ENCODE results near the gene CCHCR1.
"Not testable (repeated sequence)": the region's sequence is repeated elsewhere in the genome, so short reads cannot be mapped to it uniquely, and the experiment has no call there.

CCHCR1 gene

DNA sequence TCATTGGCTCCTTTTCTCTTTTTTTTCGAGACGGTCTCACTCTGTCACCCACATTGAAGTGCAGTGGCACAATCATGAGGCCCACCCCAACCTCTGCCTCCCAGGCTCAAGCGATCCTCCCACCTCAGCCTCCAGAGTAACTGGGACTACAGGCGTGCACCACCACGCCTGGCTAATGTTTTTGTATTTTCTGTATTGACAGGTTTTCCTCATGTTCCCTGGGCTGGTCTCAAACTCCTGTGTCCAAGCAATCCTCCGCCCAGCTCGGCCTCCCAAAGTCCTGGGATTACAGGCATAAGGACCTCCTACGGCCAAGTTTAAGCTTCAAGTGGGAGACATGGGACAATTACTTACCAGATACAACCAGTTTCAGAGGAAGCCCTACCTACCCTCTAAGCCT is 22.3 kb upstream of the CCHCR1 start:
- DNase-seq, result no peak

DNA sequence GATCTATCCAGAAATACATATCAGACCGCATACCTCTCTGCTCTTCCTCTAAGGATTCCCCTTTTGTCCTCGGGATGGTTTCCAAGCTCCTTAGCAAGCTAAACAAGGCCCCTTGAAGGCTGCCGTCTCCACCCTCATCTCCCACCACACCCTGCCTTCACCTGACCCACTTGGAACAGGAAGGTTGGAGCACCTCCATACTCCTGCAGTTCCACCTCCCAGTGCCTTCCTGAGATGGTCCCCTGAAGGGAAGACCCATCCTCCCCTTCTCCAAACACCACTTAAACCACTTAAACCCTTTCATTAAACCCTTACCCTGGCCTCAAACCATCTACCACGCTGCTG is 21.4 kb upstream of the CCHCR1 start:
- DNase-seq, result no peak

DNA sequence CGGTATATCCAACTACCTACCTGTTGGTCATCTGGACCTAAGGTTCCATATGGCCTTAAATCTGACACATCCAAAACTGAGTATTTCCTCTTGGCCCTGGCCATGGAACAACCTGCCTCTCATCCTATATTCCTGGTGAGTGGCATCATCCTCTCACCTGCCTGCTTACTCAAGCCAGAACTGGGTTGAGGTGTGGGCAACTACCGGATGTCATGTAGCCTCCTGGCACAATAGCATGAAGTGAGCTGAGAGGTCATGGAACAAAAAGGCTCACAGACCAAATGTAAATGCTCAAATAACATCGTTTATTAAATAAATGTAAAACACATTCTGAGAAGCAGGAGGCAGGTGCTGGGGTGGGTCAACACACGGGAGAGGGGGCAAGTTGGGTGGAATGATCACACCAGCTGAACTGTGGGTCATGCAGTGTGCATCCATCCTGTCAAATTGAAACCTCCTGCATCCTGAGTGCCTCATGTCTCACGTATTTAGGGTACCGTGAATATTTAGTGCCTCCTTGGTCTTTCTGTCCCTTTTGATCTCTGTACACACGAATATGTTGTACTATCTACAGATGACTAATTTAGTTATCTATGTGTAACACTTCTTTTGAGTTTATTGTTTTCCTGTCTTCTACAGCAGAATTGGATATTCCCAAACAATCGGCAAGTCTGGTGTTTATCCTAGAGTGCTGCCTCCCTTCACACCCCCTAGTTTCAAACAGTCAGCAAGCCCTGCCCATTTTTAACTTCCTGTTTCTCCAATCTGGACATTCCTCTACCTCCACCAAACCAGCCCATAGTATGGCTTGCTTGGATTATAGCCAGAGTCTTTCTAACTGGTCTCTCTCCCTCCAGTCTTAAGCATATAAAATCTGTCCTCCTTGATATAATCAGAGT is 20.8 kb upstream of the CCHCR1 start:
- no peak for DNase-seq

DNA sequence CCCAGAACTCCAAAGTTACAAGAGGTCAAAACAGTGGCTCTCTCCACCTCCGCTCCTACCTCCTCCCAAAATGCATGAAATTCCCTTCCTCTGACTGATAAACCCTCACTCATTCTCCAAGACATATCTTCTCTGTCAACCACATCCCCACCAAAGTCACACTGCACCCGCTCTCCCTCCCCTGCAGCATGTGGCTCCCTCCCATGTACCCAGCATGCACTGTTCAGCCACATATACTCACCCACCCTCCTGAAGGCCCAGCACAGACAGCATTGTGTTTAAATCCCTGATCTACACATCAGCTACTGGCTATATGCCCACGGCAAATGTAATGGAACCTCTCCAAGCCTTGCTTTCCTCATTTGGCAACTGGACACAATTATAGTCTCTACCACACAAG is 18.4 kb upstream of the CCHCR1 start:
- no peak for DNase-seq

DNA sequence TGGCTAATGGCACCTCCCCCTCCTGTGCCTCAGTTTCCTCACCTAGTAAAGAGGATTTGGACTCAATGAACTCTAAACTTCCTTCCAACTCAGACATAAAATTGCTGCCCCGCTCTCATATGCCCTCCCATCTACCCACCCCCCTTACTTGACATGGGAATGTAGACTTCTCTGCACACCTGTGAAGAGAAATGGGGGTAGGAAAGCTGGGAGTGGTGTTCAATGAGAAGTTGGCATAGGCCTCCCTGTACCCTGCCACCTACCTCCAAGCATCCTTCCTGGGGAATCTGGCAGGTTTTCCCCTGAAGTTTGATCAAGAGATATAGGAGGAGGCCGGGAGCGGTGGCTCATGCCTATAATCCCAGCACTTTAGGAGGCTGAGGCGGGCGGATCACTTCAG is 16.8 kb upstream of the CCHCR1 start:
- DNase-seq, result no peak

DNA sequence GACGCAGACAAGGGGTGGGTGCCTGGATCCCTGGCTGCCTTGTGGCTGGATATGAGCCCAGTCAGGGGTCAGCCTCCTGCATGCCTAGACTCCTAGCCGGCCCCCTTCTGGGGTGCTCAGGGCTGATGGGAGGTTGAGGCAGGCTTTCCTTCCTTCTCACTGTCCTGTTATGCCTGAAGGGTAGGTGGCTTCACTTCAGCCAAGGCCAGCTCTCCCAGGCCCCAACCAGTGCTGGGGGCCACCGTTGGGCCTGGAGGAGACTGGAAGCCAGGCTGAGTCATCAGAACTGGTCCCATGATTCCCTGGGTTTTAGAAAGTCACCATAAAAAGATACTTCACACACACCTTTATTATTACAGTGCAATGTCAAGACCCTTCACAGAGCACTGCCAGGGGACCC is 15.8 kb upstream of the CCHCR1 start:
- no peak for DNase-seq

DNA sequence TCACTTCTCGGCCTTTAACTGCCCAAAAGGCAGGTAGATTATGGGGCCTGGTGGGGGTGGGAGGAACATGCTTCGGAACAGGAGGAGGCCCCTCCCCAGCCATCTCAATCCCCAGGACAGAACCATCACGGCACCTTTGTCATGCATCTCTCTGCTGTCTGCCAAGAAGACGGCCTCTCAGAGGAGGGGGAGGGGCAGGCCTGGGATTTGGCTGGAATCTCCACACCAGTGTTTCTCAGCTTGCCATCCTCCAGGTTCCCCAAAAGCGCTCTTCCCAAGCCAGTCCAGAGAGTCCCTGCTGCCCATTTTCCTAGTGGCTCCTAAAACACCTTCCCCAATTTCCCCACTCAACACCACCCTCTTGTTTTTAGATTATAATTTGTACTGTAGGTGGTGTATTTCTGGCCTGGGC is 15.4 kb upstream of the CCHCR1 start:
- no peak for DNase-seq

DNA sequence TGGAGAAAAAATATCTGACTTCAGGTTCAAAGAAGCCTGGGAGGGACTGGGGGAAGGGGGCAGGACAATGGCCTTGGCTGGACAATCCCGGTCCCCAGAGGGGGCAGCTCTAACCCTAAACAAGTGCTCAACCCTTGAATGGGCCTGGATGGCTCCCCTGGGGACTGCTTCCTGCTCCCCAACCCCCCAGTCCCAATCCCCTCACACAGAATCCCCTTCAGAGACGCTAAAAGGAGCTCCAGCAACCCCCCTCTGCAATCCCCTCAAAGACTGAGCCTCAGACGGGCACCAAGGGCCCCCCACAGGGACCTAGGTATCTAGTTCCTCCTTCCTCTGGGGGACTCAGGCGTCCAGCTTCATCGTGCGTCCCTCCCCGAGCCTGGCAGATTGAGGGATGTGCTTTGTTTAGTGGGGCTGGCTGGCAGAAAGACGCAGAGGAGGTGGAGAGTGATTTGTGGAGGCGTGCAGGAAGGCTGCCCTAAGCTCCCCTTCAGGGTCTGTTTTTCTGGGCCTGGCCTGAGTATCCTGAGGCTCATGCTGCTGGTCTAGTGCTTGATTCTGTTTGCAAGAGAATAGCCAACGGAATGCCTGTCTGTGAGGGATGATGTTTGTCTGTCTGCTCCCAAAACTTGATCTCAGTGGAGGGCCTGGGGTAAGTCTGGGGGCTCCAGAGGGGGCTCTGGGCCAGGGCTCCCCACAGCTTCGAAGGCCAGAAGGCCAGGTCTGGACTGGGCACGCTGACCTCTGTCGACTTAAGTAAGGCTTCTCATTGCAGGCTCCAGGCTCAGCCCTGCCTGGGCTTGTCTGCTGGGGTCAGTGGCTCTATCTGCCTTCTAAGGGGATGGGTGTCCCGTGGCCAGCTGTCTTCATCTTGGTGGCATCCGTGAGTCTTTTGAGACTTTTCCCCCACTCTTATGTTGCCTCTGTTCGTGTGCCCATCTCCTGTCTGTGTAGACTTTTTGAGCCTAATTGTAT is 14.6 kb upstream of the CCHCR1 start:
- no peak for DNase-seq

DNA sequence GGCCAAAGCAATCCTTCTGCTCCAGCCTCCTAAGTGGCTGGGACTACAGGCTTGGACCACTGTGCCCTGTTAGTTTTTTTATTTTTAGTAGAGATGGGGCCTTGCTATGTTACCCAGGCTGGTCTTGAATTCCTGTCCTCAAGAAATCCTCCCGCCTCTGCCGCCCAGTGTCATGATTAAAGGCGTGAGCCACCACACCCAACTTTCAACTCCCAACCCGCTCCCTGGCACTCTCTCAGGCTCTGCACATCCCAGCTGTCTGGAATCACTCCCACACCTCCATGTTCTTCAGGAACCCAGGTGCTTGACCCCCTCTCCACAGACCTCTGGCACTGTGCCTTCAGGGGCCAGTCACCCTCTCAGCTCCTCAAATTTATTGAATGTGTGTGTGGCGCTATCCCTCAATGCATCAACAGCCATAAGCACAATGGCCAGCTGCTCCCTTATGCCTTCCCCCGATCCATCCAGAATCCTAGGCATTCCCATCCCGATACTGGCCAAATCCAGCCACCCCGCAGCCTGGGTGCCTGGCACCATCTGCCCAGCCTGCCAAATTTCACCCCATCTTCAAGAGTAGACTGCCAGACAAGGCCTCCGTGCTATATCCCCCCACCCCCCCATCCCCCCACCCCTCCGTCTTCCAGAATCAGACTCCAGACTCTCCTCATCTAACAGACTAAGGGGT is 13.5 kb upstream of the CCHCR1 start:
- DNase-seq, result no peak

DNA sequence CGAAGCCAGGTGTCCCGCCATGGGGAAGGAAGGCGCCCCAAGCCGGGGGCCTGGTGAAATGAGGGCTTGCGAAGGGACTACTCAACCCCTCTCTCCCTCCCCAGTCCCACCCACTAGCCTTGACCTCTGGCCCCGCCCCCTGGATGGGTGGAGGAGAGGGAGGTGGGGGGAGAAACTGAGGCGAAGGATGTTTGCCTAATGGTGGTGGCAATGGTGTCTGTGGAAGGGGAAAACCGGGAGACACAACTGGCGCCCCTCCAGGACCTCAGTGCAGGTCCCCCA is 12.9 kb upstream of the CCHCR1 start, which contains the start of gene POU5F1:
Gene POU5F1, minus strand, starts transcription at position 83 of the 282 bp plus-strand sequence. Its CDS starts 62 bp downstream, at position 21.
- no peak for DNase-seq

DNA sequence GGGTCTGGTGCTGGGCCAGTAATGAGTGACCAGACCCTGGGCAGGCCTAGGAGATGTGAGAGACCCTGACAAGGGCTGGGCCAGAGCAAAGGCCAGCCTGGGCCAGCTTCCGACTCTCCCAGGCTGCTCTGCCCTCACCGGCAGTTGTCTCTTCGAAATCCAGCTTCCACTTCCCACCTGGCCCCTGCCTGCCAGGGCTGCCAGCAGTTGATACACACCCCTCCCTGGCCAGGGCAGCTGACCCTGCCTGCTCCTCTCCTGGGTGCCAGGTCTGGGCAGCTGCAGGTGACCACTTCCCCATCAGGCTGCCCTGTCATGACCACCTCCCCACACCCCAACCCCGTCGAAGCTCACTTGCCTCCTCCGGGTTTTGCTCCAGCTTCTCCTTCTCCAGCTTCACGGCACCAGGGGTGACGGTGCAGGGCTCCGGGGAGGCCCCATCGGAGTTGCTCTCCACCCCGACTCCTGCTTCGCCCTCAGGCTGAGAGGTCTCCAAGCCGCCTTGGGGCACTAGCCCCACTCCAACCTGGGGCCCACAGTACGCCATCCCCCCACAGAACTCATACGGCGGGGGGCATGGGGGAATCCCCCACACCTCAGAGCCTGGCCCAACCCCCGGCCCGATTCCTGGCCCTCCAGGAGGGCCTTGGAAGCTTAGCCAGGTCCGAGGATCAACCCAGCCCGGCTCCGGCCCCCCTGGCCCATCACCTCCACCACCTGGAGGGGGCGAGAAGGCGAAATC is 12.4 kb upstream of the CCHCR1 start:
- not testable (repeated sequence) for DNase-seq

DNA sequence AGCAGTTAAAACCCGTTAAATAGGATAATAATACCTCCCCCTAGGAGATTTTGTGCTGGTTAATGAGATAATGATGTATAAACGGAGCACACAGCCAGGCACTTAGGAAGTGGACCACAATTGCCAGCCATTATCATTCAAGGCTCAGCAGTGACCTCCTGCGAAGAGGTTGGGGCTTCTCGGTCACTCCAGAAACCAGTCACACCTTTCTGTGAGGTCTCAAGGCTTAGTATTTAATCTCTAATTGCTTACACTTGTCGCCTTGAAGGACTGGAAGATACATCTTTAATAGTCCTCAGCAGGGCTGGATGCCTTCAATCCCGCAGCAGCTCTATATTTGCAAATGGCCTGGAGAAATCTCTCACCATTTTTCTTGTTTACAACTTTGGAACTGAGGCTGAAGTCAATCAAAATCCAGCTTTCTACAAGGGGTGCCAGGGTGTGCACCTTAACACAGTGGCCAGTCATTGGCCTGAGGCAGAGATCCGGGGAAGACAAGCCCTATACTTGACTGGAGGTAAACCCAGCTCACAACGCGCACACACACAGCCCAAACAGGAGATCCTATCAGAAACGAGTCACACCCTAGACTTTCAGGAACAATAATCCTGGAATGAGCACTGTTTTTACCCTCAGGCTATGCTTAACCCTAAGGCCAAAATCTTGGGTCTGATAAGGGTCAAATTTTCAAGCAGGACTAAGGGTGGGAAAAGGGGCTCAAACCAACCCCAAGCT is 11.7 kb upstream of the CCHCR1 start:
- no peak for DNase-seq

DNA sequence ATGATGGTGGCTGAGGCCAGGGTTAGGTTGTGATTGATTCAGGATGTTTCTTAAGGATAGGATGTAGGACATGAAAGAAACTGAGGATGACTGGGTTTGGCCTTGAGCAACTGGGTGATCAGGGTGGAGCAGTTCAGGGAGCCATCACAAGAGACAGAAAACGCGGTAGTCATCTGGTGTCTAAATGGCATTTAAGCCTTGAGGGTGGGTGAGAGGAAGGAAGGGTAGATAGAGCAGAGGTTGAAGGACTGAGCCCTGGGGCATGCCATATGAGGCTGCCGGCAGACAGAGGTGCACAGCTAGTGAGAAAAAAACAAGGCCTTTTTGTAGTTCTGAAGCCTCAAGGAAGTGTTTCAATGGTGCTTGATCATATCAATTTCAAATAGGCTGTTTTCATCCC is 11.0 kb upstream of the CCHCR1 start:
- DNase-seq, result no peak

DNA sequence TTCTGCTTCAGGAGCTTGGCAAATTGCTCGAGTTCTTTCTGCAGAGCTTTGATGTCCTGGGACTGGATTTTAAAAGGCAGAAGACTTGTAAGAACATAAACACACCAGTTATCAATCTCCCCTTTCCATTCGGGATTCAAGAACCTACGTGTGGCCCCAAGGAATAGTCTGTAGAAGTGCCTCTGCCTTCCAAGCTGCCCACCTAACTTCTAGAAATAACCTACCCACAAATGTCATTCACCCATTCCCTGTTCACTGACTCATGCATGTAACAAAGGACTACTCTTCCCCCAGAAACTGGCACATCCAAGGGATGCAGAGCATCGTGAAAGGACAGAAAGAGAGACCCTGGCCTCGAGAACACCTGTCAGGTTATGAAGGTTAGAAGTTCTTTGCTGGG is 8.4 kb upstream of the CCHCR1 start:
- no peak for DNase-seq

DNA sequence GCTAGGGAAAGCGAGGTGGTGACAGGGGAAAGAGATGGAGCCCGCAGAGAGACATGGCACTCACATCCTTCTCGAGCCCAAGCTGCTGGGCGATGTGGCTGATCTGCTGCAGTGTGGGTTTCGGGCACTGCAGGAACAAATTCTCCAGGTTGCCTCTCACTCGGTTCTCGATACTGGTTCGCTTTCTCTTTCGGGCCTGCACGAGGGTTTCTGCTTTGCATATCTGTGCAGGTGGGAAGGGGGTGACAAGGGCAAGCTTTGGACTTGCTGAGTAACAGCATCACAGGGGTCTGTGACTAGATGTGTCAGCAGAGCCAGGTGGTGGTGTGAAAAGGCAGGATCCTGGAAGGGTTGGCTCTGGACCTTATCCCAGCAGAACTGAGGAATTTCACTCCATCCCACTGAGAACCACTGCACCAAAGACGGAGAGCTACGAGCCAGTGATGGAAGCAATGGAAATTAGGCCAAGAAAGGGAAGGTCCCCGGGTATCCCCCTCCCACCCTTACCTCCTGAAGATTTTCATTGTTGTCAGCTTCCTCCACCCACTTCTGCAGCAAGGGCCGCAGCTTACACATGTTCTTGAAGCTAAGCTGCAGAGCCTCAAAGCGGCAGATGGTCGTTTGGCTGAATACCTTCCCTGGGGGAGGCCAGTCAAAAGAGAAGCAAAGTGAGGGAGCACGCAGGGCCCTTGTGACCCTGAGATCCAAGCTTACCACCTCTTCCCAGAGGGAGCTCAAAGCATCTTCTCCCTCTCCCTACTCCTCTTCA is 7.6 kb upstream of the CCHCR1 start:
- not testable (repeated sequence) for DNase-seq

DNA sequence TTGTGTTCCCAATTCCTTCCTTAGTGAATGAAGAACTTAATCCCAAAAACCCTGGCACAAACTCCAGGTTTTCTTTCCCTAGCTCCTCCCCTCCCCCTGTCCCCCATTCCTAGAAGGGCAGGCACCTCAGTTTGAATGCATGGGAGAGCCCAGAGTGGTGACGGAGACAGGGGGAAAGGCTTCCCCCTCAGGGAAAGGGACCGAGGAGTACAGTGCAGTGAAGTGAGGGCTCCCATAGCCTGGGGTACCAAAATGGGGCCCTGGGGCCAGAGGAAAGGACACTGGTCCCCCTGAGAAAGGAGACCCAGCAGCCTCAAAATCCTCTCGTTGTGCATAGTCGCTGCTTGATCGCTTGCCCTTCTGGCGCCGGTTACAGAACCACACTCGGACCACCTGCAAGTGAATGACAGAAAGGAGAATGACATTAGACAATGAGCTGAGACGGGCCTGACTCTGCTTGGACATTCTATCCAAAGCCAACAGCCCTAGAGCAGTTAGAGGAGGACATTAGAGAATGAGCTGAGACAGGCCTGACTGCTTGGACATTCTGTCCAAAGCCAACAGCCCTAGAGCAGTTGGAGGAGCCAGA is 7.0 kb upstream of the CCHCR1 start:
- not testable (repeated sequence) for DNase-seq

DNA sequence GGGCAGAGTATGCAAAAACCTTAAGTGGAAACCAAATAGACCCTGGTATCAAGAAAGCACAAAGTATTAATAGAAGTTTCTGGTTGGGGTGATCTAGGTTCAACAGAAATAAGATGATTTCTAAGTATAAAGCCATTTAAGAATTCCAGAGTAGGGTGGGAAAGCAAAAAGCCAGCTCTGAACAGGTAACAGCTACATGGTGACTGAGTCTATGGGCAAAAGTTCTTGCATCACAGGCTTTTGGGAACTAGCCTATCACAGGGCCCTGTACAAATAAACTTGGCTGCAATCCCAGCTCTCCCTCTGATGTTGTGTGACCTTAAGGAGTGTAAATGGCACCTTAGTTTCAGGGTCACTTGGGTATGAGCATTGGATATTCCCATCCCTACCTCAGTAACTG is 6.3 kb upstream of the CCHCR1 start:
- DNase-seq, result peak; percentile 1

DNA sequence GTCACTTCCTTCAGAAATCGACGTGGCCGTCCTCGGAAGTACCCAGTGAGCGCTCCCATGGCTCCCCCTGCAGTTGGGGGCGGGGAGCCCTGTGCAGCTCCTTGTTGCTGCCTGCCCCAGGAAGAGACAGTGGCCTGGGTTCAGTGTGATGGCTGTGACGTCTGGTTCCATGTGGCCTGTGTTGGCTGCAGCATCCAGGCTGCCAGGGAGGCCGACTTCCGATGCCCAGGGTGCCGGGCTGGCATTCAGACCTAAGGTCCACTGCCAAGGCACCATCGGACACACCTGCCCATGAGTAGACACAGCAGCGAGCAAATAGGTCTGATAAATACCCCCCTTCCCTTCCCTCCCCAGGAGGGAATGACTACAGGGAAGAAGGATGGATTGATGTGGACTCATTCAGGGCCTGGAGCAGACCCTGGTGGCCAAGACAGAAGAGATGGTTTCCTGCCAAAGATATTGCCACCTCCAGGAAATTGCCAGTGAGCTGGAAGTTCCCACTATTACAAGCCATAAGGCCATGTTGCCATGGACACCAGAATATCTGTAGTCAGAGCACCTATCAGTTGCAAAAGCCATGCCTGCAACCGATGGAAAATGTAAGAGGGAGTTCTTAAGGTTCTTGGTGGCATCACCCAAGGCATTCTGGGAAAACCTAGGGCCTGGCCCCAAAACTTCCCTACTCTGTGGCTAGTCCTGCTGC is 5.0 kb upstream of the CCHCR1 start:
- DNase-seq, result no peak

DNA sequence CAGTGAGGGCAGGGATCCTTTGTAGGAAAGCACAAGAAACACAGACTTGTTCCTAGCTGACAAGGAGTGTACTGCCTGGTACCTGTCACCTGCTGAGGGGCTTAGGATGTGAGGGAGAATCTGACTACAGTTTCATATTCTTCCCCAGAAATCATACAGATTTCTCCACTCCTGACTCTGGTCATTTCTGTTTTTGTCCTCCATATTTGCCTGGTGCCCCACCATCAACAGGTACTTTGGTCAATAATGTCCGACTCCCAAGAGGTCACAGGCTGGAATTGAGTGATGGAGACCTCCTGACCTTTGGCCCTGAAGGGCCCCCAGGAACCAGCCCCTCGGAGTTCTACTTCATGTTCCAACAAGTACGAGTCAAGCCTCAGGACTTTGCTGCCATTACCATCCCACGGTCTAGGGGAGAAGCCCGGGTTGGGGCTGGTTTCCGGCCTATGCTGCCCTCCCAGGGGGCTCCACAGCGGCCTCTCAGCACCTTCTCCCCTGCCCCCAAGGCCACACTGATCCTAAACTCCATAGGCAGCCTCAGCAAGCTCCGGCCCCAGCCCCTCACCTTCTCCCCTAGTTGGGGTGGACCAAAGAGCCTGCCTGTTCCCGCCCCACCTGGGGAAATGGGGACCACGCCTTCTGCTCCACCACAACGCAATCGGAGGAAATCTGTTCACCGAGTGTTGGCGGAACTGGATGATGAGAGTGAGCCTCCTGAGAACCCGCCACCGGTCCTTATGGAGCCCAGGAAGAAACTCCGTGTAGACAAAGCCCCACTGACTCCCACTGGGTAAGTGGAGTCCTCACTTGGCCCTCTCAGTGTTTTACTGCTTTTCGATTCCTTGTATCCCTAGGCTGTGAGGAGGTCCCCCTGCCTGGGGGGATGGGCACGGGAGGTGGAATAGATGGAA is 3.9 kb upstream of the CCHCR1 start:
- DNase-seq, result no peak

Data from NCI-H1105 treated with DMSO at 0.1 percent for 48 hours (cell line).